ENCODE results near the gene AP5Z1.

AP5Z1 gene

DNA sequence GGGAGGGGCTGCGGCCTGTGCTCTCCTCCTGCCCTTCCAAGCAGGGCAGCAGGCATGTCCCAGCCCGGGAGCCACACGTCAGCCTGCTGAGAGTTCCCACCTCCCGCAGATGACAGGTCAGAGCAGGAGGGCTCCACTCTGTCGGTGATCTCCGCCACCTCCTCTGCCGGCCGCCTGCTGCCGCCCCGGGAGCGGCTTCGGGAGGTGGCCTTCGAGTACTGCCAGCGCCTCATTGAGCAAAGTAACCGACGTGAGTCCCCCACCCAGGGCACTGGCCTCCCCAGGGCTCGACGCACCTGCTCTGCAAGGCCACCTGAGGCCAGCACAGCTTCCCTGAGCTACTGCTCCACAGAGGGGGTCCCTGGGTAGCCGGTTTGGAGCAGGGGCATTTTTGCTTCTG, 9.4 kb downstream of the AP5Z1 start:
- FAIRE-seq (no peak), DNase-seq (ENCODE audit: insufficient read length) (no peak)
- TF ChIP-seq TAF1 (IDR thresholded peaks at IDR 0.05; ENCODE audit: borderline replicate concordance, low read depth, low read length) (no peak), POLR2AphosphoS5 (IDR thresholded peaks at IDR 0.05; ENCODE audit: low read depth, low read length) (no peak), POLR2A (IDR thresholded peaks at IDR 0.05; ENCODE audit: low read depth, low read length) (no peak)

DNA sequence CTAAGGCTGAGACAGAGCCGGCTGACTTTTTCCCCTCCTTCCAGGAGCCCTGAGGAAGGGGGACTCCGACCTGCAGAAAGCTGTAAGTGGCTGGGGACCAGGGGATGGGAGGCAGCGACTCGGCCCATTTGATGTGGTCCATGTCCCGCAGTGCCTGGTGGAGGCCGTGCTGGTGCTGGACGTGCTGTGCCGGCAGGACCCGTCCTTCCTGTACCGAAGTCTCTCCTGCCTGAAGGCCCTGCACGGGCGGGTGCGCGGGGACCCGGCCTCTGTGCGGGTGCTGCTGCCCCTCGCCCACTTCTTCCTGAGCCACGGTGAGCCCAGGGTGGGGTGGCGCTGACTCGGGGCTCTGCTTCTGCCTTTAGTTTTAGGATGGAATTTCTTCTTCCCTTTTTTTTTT, 9.9 kb downstream of the AP5Z1 start:
- no peak for FAIRE-seq
- TF ChIP-seq TAF1 (IDR thresholded peaks at IDR 0.05; ENCODE audit: borderline replicate concordance, low read depth, low read length) (no peak), POLR2A (IDR thresholded peaks at IDR 0.05; ENCODE audit: low read depth, low read length) (no peak), POLR2AphosphoS5 (IDR thresholded peaks at IDR 0.05; ENCODE audit: low read depth, low read length) (no peak)
- DNase-seq (ENCODE audit: insufficient read length) = no peak

DNA sequence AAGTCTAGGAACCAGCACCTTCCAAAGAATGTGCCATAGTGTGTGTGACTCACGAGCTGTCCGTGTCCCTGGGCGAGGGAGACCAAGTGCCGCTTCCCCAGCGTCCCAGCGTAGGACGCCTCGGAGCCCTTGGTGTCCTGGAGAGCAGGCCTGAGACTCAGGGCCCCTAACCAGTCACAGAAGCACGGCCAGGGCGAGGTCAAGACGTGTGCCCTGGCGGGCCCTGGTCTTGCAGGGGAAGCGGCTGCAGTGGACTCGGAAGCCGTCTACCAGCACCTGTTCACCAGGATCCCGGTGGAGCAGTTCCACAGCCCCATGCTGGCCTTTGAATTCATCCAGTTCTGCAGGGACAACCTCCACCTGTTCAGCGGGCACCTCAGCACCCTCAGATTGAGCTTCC, 10.6 kb downstream of the AP5Z1 start:
- DNase-seq (ENCODE audit: insufficient read length) (no peak), FAIRE-seq (no peak)
- no peak for TF ChIP-seq POLR2A (IDR thresholded peaks at IDR 0.05; ENCODE audit: low read depth, low read length)
- no peak for TF ChIP-seq POLR2AphosphoS5 (IDR thresholded peaks at IDR 0.05; ENCODE audit: low read depth, low read length)
- no peak for TF ChIP-seq TAF1 (IDR thresholded peaks at IDR 0.05; ENCODE audit: borderline replicate concordance, low read depth, low read length)

- TF ChIP-seq POLR2AphosphoS5 (IDR thresholded peaks at IDR 0.05; ENCODE audit: low read depth, low read length) (no peak), TAF1 (IDR thresholded peaks at IDR 0.05; ENCODE audit: borderline replicate concordance, low read depth, low read length) (no peak), POLR2A (IDR thresholded peaks at IDR 0.05; ENCODE audit: low read depth, low read length) (no peak)
- FAIRE-seq (no peak), DNase-seq (ENCODE audit: insufficient read length) (no peak)
Observed at GRCh38 chr7:4787541-4787940, 12.1 kb downstream of the AP5Z1 start.

DNA sequence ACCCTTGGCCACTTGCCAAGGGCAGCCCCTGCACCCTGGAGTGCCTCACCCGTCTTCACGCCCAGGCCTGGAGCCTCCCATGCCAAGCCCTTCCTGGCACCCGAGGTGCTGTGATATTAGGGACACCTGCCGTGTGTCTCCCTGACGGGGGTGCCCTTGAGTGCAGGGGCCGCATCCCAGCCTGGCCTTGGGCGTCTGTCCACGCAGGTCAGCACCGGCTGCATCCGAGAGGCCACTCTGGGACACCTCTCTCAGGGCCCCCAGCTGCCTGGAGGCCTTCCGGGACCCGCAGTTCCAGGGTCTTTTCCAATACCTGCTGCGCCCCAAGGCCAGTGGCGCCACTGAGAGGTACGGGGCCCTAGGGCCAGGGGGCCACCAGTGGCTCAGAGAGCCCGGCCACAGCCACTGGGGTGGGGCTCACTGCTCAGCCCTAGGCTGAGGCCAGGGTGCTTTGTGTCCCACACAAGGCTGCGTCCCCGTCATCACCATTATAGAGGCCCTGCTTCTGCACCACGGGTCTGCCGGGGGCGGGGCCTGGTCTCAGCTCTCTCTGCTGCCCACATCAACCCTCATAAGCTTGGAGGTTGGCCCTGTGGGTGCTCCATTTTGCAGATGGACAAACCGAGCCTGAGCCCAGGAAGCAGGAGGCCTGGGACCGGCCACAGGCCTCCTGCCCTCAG, 12.7 kb downstream of the AP5Z1 start:
- no peak for TF ChIP-seq POLR2A (IDR thresholded peaks at IDR 0.05; ENCODE audit: low read depth, low read length)
- TF ChIP-seq TAF1 (IDR thresholded peaks at IDR 0.05; ENCODE audit: borderline replicate concordance, low read depth, low read length) = no peak
- no peak for TF ChIP-seq POLR2AphosphoS5 (IDR thresholded peaks at IDR 0.05; ENCODE audit: low read depth, low read length)
- FAIRE-seq (no peak), DNase-seq (ENCODE audit: insufficient read length) (no peak)

DNA sequence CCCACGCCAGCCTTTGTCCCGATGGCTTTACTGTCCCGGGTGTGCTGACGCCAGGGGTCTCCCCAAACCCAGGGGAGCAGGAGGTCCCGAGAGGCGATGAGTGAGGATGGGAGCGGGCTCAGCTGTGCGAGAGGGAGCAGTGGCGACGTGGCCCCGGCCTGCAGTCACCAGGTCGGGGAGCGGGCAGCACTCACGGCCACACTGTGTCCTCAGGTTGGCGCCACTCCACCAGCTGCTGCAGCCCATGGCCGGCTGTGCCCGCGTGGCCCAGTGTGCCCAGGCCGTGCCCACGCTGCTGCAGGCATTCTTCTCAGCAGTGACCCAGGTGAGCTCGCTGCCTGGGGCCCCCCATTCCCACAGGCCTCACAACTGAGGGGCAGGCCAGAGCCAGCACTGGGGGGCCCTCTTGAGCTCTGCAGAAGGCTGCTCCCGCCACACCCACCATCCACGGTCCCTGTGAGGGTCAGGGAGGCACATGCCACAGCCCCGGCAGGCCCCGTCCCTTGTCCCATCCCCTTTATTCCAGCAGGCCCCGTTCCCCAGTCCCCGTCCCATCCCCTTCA, 13.3 kb downstream of the AP5Z1 start:
- FAIRE-seq (no peak), DNase-seq (ENCODE audit: insufficient read length) (no peak)
- no peak for TF ChIP-seq POLR2A (IDR thresholded peaks at IDR 0.05; ENCODE audit: low read depth, low read length)
- TF ChIP-seq TAF1 (IDR thresholded peaks at IDR 0.05; ENCODE audit: borderline replicate concordance, low read depth, low read length) = no peak
- no peak for TF ChIP-seq POLR2AphosphoS5 (IDR thresholded peaks at IDR 0.05; ENCODE audit: low read depth, low read length)

- no peak for FAIRE-seq
- no peak for TF ChIP-seq POLR2AphosphoS5 (IDR thresholded peaks at IDR 0.05; ENCODE audit: low read depth, low read length)
- TF ChIP-seq TAF1 (IDR thresholded peaks at IDR 0.05; ENCODE audit: borderline replicate concordance, low read depth, low read length) = no peak
- TF ChIP-seq POLR2A (IDR thresholded peaks at IDR 0.05; ENCODE audit: low read depth, low read length) = no peak
Observed at GRCh38 chr7:4789194-4790077, 14.0 kb downstream of the AP5Z1 start.

GRCh38 chr7:4790078-4790465, 14.6 kb downstream of the AP5Z1 start:
- FAIRE-seq (no peak), DNase-seq (ENCODE audit: insufficient read length) (no peak)
- no peak for TF ChIP-seq POLR2A (IDR thresholded peaks at IDR 0.05; ENCODE audit: low read depth, low read length)
- no peak for TF ChIP-seq TAF1 (IDR thresholded peaks at IDR 0.05; ENCODE audit: borderline replicate concordance, low read depth, low read length)
- TF ChIP-seq POLR2AphosphoS5 (IDR thresholded peaks at IDR 0.05; ENCODE audit: low read depth, low read length) = no peak

More at GRCh38 chr7:4789194-4790077, 14.0 kb downstream of the AP5Z1 start:
- DNase-seq (ENCODE audit: insufficient read length) = no peak

DNA sequence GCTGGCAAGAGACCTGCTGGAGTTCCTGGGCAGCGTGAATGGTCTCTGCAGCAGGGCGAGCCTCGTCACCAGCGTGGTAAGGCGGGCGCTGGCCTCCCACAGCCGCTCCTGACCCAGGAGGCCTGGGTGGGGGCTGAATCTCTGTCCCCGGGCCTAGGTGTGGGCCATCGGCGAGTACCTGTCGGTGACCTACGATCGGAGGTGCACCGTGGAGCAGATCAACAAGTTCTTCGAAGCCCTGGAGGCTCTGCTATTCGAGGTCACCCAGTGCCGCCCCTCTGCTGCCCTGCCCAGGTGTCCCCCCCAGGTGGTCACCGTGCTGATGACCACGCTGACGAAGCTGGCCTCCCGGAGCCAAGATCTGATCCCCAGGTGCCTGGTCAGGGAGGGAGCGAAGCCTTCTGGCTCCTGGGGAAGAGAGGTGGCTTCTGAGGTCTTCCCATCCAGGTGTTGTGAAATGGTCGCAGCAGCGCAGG, 15.1 kb downstream of the AP5Z1 start:
- TF ChIP-seq TAF1 (IDR thresholded peaks at IDR 0.05; ENCODE audit: borderline replicate concordance, low read depth, low read length) (no peak), POLR2A (IDR thresholded peaks at IDR 0.05; ENCODE audit: low read depth, low read length) (no peak), POLR2AphosphoS5 (IDR thresholded peaks at IDR 0.05; ENCODE audit: low read depth, low read length) (no peak)
- DNase-seq (ENCODE audit: insufficient read length) = no peak
- no peak for FAIRE-seq

DNA sequence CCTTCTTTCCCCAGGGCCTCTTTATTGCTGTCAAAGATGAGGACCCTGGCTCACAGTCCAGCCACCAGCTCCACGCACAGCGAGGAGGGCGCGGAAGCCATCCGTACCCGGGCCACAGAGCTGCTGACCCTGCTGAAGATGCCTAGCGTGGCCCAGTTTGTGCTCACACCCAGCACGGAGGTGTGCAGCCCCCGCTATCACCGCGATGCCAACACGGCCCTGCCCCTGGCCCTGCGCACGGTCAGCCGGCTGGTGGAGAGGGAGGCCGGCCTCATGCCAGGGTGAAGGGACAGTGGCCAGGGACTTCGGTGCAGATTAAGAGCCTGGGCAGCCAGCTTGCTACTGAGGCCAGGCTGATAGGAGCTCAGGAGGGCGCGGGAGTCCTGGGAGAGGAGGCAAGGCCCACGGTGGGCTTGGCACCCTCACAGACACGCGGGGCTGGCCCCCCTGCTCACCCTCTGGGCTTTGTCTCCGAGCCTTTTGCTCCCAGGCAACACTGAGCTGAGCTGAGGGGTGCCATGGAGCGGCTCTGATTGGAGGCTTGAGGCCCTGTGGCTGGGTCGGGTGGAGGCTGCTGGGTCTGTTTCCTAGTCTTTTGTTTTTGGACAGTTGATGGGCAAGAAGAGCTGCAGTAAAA, 15.8 kb downstream of the AP5Z1 start:
- TF ChIP-seq POLR2AphosphoS5 (IDR thresholded peaks at IDR 0.05; ENCODE audit: low read depth, low read length) (no peak), POLR2A (IDR thresholded peaks at IDR 0.05; ENCODE audit: low read depth, low read length) (no peak), TAF1 (IDR thresholded peaks at IDR 0.05; ENCODE audit: borderline replicate concordance, low read depth, low read length) (no peak)

More for the DNA sequence above, 15.8 kb downstream of the AP5Z1 start:
- FAIRE-seq = no peak
- no peak for DNase-seq (ENCODE audit: insufficient read length)
